B cell (primary cell): ENCODE results near the gene IL20.

Experiments used
- EZH2 ChIP-seq: IDR thresholded peaks from 2 replicates; pipeline ENCODE4 v1.6.1; 2012; ENCODE audit warnings: borderline replicate concordance, low read depth, mild to moderate bottlenecking, moderate library complexity, low read length; ENCODE audit not compliant: insufficient read depth, poor library complexity, severe bottlenecking
- TF ChIP-seq, protein P1 (sequence below): fragments of 200-600 bp; IDR thresholded peaks from one replicate; pipeline ENCODE4 v1.8.0; 2022; ENCODE audit warnings: antibody characterized with exemption, mild to moderate bottlenecking

DNA sequence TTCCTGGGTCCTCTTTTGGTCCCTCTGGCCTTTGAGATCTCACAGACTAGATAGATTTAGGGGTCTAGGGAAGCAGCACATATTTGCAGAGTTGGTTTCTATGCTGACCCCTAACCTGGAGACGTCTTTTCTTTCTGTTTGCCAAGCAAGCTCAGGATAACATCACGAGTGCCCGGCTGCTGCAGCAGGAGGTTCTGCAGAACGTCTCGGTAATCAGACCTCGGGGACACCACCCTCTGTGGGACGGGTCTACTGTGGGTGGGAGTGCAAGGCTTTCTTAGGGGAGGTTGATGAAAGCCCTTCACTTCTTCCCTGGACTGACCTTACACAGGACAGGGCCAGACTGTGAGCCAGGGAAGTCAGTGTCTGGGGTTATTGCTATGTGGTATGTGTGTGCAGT, 34.7 kb downstream of the IL20 start:
- TF ChIP-seq EZH2, result no peak
- TF ChIP-seq, protein P1, sequence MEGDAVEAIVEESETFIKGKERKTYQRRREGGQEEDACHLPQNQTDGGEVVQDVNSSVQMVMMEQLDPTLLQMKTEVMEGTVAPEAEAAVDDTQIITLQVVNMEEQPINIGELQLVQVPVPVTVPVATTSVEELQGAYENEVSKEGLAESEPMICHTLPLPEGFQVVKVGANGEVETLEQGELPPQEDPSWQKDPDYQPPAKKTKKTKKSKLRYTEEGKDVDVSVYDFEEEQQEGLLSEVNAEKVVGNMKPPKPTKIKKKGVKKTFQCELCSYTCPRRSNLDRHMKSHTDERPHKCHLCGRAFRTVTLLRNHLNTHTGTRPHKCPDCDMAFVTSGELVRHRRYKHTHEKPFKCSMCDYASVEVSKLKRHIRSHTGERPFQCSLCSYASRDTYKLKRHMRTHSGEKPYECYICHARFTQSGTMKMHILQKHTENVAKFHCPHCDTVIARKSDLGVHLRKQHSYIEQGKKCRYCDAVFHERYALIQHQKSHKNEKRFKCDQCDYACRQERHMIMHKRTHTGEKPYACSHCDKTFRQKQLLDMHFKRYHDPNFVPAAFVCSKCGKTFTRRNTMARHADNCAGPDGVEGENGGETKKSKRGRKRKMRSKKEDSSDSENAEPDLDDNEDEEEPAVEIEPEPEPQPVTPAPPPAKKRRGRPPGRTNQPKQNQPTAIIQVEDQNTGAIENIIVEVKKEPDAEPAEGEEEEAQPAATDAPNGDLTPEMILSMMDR, result no peak
